Activated T-helper 2 cell treated with anti-CD3 and anti-CD28 coated beads, Interferon-gamma antibody, Interleukin-2, Interleukin-4, amounts not matched to agents 10 μg/mL and 5 μg/mL and 100 μg/mL, durations not matched to agents 14 hours and 24 hours and 36 hours (primary cell): ENCODE data around the gene IGFBP4. TPM values are rescaled to one million over a fixed set of nuclear protein-coding genes. Genes with fewer than 3 reads are reported as not detected.
A peak's percentile ranks its signal among the peaks of the same experiment; 100 is the strongest.

Source experiments
- DNase-seq: peaks from one replicate; pipeline ENCODE4 v3.0.0; 2021; ENCODE audit warnings: low spot score
- H3K27ac Mint-ChIP-seq: one replicate; pipeline ENCODE4 v1.8.0; 2021; ENCODE audit warnings: mixed read lengths
- H3K27me3 Mint-ChIP-seq: one replicate; pipeline ENCODE4 v1.8.0; 2021; ENCODE audit warnings: low read depth, mixed read lengths
- H3K36me3 Mint-ChIP-seq: one replicate; pipeline ENCODE4 v1.8.0; 2021; ENCODE audit warnings: low read depth, mixed read lengths
- H3K4me1 Mint-ChIP-seq: one replicate; pipeline ENCODE4 v1.8.0; 2021; ENCODE audit warnings: low read depth, mixed read lengths
- H3K4me3 Mint-ChIP-seq: one replicate; pipeline ENCODE4 v1.8.0; 2021; ENCODE audit warnings: low read depth, mild to moderate bottlenecking, moderate library complexity, mixed read lengths
- H3K9me3 Mint-ChIP-seq: one replicate; pipeline ENCODE4 v1.8.0; 2021; ENCODE audit warnings: mixed read lengths
- intact Hi-C: fragments of 100-400 bp; cut with micrococcal nuclease; formaldehyde crosslinking; loops from one replicate; pipeline ENCODE4 v1.15.1; 2023
- total RNA-seq: library from RNA; stranded (reverse); gene quantifications from 2 replicates; pipeline ENCODE4 v1.2.3, GENCODE V29; 2022

IGFBP4 gene
- total RNA-seq, 1 donor from 2014 or later, result 59.3 TPM

DNA sequence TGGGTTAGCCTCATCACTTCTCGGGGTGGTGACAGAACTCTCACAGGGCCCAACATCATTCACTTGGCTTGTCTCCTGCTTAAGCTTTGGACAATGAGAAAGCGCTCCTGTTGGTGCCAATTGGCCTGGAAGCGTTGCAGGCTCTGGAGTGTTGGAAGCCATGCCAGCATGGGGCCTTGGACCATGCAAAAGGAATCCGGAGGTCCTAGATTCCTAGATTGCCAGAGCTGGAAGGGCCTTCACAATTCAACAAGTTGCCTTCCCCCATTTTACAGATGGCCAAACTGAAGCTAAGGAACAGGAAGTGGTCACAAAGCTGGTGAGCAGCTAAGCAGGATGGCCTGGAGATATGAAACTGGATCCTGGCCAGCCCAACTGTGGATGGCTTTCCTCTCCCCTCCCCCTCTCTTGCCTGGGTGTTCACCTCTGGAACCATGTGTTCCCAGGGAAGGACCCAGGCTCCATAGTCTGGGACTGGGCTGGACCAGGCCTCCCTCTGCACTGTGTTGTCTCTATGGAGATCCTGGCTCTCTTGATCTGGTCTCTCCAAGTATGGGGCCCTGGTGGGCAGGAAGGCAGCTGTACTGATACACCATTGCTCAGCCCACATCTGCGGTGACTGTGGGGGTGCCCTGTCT, 6.0 kb upstream of the IGFBP4 start:
- H3K4me3 Mint-ChIP-seq, result no peak overlapping the region
- H3K27ac Mint-ChIP-seq, result no peak overlapping the region
- no peaks in the 10 kb centered on the region for H3K36me3 Mint-ChIP-seq
- H3K27me3 Mint-ChIP-seq, result no peaks in the 10 kb centered on the region
- no peak for DNase-seq
- H3K9me3 Mint-ChIP-seq, result no peaks in the 10 kb centered on the region
- H3K4me1 Mint-ChIP-seq, result peaks cover 24% of the 10 kb centered on the region
- intact Hi-C loops, result no loop called here

DNA sequence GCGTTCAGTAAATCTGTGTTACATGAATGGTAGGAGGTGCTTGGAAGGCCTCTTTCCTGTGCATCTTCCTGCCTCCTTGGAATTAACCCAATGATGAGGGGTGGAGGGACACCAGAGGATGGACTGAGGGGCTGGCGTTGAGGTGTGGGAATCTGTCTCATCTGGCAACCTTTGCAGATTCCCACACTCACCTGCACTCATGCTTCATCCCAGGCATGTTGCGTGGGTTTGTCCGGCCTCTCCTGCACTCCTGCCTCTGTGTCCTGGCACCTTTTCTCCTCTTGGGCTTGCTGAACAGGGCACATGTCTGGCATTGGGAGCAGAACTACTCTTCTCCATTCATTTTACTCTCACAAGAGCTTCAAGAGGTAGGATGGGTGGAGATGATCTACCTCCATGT, 3.1 kb upstream of the IGFBP4 start:
- H3K9me3 Mint-ChIP-seq, result no peaks in the 10 kb centered on the region
- no peak for DNase-seq
- H3K4me3 Mint-ChIP-seq, result no peak overlapping the region
- H3K36me3 Mint-ChIP-seq, result no peaks in the 10 kb centered on the region
- intact Hi-C loops, result loop anchor here (5.0 kb wide), 1 partner anchor 38 kb away; no protein-coding TSS in a partner anchor
- H3K4me1 Mint-ChIP-seq, result peaks cover 21% of the 10 kb centered on the region
- H3K27me3 Mint-ChIP-seq, result no peaks in the 10 kb centered on the region
- H3K27ac Mint-ChIP-seq, result no peak overlapping the region

DNA sequence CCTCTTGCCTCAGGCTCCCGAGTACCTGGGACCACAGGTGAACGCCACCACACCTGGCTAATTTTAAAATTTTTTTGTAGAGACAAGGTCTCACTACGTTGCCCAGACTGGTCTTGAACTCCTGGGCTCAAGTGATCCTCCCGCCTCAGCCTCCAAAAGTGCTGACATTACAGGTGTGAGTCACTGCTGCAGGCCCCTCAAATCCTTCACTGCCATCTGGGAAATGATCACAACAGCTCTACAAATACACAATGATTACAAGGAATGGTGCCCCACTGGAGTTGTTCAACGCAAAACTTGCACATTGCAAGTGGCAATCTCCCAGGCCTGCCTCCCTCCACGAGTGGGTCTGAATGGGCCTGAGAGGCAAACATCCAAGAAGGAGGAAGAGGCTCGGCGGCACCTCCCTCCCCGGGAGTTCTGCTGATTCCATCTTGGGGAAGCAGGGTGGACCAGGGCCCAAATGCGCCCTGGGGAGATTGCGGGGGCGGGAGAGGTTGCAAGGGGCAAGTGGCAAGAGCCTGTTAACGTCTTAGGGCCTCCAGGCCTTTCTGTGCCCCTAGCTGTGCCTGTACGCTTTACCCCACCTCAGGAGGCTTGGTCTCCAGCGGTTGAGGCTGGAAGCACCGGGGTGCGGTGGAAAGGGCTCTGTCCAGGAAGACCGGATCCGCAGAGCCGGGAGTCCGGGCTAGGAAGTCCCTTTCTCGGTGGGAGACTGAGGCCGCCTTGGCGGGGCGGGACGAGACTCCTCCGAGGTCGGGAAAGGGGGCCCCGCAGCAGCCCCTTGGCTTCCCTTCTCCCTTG, 656 bp upstream of the IGFBP4 start:
- no peak overlapping the region for H3K27ac Mint-ChIP-seq
- no peaks in the 10 kb centered on the region for H3K27me3 Mint-ChIP-seq

DNA sequence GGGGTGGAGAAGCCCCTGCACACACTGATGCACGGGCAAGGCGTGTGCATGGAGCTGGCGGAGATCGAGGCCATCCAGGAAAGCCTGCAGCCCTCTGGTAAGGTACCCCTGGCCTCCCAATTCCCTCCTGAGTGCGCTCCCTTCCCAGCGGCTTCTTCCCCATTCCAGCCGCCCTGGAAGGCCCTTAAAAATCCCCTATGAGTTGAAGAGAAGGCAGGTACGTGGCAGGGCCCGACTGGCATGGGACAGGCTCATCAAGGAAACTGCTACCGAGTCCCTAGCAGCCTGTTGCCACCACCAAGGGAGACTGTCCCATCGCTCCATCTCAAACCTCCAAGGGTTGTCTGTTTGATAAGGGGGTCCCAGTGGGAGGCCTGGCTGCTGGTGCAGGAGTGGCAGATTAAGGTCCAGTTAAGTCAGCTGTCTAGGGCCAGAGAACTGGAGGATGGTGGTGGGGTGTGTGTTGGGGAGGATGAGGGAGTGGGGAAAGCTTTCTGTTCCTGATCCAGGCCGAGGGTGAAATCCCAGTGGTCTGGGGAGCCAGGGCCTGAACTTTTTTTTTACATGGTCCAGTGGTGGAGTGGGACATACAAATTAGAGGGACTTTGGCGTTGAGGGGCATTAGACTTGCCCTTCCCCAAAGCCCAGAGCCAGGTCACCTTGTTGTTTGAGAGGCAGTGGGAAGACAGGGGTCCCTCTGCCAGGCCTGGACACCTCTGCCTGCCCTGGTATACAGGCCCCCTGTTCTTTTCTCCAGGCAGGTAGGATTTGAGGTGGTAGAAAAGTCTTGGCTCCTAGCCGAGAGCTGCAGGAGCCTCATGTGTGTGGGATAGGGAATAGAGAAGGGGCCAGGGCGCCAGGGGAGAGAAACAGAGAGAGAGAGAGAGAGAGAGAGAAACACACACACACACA, 994 bp downstream of the IGFBP4 start:
- Mint-ChIP-seq H3K36me3 (peaks cover 4% of the 10 kb centered on the region), H3K4me3 (peak overlapping the region; percentile 84), H3K27ac (peak overlapping the region; percentile 89), H3K4me1 (peaks cover 41% of the 10 kb centered on the region), H3K27me3 (no peaks in the 10 kb centered on the region), H3K9me3 (no peaks in the 10 kb centered on the region)
- DNase-seq, result peak; percentile 23
- intact Hi-C loops, result loop anchor here (2.0 to 5.0 kb wide), 2 partner anchors 17 to 42 kb away; no protein-coding TSS in a partner anchor

More for the DNA sequence above, 656 bp upstream of the IGFBP4 start:
- H3K4me1 Mint-ChIP-seq, result peaks cover 31% of the 10 kb centered on the region
- H3K36me3 Mint-ChIP-seq, result no peaks in the 10 kb centered on the region
- DNase-seq, result no peak
- intact Hi-C loops, result loop anchor here (2.0 to 5.0 kb wide), 2 partner anchors 16 to 40 kb away; no protein-coding TSS in a partner anchor
- no peaks in the 10 kb centered on the region for H3K9me3 Mint-ChIP-seq
- peak overlapping the region; percentile 15 for H3K4me3 Mint-ChIP-seq

DNA sequence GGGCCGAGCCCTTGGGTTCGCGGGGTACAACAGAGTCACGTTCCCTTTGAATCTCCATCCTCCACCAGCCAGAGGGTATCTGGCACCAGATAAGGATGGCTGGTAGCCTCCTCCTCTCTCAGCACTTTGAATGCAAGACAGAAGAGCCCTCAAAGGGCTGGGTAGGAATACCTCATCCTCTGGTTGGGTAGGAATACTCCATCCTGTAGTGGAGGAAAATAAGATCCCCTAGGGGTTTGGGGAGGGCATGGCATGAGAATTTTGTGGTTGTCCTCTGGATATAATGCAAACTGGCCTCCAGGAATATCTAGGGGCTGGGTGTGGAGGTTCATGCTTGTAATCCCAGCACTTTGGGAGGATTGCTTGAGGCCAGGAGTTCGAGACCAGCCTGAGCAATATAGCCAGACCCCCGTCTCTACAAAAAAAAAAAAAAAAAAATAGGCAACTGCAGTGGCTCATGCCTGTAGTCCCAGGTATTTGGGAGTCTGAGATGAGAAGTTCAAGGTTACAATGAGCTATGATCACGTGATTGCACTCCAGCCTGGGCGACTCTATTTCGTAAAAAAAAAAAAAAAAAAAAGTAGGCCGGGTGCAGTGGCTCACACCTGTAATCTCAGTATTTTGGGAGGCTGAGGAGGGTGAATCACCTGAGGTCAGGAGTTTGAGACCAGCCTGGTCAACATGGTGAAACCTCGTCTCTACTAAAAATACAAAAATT, 2.7 kb downstream of the IGFBP4 start:
- intact Hi-C loops, result loop anchor here (1.0 to 5.0 kb wide), 3 partner anchors 36 to 85 kb away; partner anchors contain the start of gene GJD3
- H3K4me1 Mint-ChIP-seq, result peaks cover 42% of the 10 kb centered on the region
- DNase-seq, result no peak
- H3K9me3 Mint-ChIP-seq, result no peaks in the 10 kb centered on the region
- H3K27ac Mint-ChIP-seq, result peak overlapping the region; percentile 89
- peaks cover 8% of the 10 kb centered on the region for H3K36me3 Mint-ChIP-seq
- H3K27me3 Mint-ChIP-seq, result no peaks in the 10 kb centered on the region
- peak overlapping the region; percentile 84 for H3K4me3 Mint-ChIP-seq

DNA sequence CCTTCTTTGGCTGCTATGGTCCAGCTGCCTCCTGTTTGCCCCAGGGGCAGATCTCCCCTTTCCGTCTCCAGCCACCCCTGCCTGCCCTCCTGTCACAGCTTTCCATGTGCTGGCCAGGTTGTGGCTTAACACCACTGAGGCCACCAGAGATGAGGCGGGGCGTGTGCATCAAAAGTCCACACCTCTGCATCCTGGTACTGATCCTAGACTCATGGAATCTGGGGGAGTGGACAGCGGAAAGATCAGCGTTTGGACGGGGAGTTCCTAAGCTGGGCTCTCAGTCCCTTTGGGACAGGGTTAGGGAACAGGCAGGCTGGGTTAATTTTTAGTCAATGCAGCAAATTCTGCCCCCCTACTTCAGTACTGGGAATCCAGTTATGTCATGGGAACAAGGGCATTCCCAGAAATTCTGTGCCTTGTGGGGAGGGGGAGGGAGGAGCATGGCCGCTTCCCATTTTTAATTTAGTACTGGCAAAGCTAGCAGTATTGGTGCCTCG, 3.9 kb downstream of the IGFBP4 start:
- H3K27me3 Mint-ChIP-seq, result no peaks in the 10 kb centered on the region
- H3K27ac Mint-ChIP-seq, result no peak overlapping the region
- no peaks in the 10 kb centered on the region for H3K9me3 Mint-ChIP-seq
- H3K4me1 Mint-ChIP-seq, result peaks cover 46% of the 10 kb centered on the region
- DNase-seq, result no peak
- intact Hi-C loops, result loop anchor here (5.0 kb wide), 2 partner anchors 35 to 85 kb away; partner anchors contain the start of gene GJD3
- H3K36me3 Mint-ChIP-seq, result peaks cover 13% of the 10 kb centered on the region
- no peak overlapping the region for H3K4me3 Mint-ChIP-seq

DNA sequence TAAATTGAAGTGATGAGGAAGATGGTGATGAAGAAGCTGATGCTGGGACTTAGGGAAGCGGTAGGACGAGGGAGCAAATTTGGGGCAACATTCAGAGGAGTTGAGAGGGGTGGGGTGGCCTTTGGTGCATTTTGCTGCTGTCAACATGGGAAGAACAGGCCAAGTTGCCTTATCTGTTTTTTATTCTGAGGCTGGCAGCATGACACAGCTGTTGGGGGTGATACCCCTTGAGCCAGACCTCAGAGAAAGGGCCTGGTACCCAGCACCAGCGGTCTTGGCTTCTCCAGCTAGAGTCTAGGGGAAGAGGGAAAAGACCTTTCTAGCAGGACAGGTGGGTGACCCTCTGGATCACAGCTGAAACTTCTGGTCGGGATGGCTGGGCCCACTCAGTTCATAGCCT, 4.6 kb downstream of the IGFBP4 start:
- H3K4me3 Mint-ChIP-seq, result peak overlapping the region; percentile 10
- DNase-seq, result no peak
- intact Hi-C loops, result loop anchor here (5.0 kb wide), 2 partner anchors 34 to 86 kb away; partner anchors contain the start of gene GJD3
- no peaks in the 10 kb centered on the region for H3K9me3 Mint-ChIP-seq
- H3K27ac Mint-ChIP-seq, result peak overlapping the region; percentile 53
- peaks cover 49% of the 10 kb centered on the region for H3K4me1 Mint-ChIP-seq
- peaks cover 19% of the 10 kb centered on the region for H3K36me3 Mint-ChIP-seq
- no peaks in the 10 kb centered on the region for H3K27me3 Mint-ChIP-seq

DNA sequence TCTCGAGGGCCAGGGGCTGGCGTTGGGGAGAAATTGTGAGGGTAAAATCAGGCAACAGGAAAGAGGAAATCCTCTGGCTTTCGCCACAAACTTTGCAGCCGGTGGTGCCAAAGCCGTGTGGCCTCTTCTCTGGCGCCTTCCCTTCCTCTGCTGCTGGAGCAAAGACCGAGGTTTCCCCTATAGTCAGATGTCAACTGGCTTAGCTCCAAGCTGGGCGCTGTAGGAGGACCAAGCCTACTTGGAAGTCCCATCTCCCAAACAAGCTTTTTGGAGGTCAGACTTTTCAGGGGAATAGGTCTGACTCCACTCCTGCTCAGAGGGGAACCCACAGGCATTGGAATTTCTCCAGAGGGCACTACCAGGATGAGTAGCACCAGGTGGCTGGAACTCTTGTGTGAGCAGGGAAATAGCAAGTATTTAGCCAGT, 5.0 kb downstream of the IGFBP4 start:
- H3K27me3 Mint-ChIP-seq, result no peaks in the 10 kb centered on the region
- H3K9me3 Mint-ChIP-seq, result no peaks in the 10 kb centered on the region
- DNase-seq, result no peak
- H3K4me3 Mint-ChIP-seq, result peak overlapping the region; percentile 10
- peak overlapping the region; percentile 7 for H3K27ac Mint-ChIP-seq
- peaks cover 23% of the 10 kb centered on the region for H3K36me3 Mint-ChIP-seq
- intact Hi-C loops, result loop anchor here (5.0 kb wide), 2 partner anchors 34 to 86 kb away; partner anchors contain the start of gene GJD3
- H3K4me1 Mint-ChIP-seq, result peaks cover 50% of the 10 kb centered on the region

DNA sequence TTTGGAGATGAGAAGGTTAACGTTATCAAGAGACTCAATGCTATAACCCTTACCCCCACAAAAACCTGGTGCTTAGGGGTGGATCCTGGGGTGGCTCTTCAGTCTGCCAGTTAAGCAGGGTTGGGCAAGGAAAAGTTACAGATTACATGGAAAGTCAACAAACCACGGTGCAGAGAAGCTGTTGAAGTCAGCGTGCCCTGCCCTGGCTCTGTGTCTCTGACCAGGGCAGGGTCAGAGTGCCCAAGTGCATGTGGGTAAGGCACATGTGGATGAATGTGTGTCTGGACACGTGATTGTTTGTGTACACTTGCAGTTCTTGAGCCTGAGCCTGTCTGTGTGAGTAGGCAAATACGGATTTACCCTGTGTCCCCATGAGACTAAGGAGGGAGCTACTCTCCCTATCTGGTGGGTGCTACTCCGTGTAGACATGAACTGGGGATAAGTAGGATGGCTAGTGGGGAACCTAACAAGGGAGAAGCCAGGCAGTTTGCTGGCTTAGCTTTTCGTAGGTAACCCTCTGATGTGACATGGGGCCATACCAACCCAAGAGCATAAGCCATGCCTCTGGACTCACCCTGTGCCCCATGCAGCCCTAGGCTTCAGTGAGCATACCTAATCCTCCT, 5.5 kb downstream of the IGFBP4 start:
- H3K27me3 Mint-ChIP-seq, result no peaks in the 10 kb centered on the region
- DNase-seq, result no peak
- H3K4me1 Mint-ChIP-seq, result peaks cover 52% of the 10 kb centered on the region
- intact Hi-C loops, result loop anchor here (5.0 kb wide), 2 partner anchors 34 to 86 kb away; partner anchors contain the start of gene GJD3
- peak overlapping the region; percentile 7 for H3K27ac Mint-ChIP-seq
- no peaks in the 10 kb centered on the region for H3K9me3 Mint-ChIP-seq
- H3K4me3 Mint-ChIP-seq, result no peak overlapping the region
- peaks cover 29% of the 10 kb centered on the region for H3K36me3 Mint-ChIP-seq

DNA sequence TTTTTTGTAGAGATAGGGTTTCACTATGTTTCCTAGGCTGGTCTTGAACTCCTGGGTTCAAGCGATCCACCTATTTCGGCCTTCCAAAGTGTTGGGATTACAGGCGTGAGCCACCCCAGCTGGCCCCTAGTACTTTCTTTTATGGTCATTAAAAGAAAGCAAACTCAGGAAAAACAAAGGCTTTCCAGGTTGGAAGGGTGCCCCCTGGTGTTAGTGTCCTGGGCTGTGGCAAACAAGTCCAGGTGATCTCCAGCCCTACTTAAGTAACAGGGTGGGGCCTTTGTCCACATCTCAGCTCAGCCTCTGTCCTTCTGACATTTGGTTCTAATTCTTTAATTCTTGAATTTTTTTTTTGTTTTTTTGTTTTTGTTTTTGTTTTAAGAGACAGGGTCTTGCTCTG, 6.9 kb downstream of the IGFBP4 start:
- no peaks in the 10 kb centered on the region for H3K27me3 Mint-ChIP-seq
- H3K27ac Mint-ChIP-seq, result no peak overlapping the region
- no peak for DNase-seq
- peaks cover 39% of the 10 kb centered on the region for H3K36me3 Mint-ChIP-seq
- H3K4me3 Mint-ChIP-seq, result no peak overlapping the region
- intact Hi-C loops, result no loop called here
- H3K4me1 Mint-ChIP-seq, result peaks cover 48% of the 10 kb centered on the region
- H3K9me3 Mint-ChIP-seq, result no peaks in the 10 kb centered on the region

DNA sequence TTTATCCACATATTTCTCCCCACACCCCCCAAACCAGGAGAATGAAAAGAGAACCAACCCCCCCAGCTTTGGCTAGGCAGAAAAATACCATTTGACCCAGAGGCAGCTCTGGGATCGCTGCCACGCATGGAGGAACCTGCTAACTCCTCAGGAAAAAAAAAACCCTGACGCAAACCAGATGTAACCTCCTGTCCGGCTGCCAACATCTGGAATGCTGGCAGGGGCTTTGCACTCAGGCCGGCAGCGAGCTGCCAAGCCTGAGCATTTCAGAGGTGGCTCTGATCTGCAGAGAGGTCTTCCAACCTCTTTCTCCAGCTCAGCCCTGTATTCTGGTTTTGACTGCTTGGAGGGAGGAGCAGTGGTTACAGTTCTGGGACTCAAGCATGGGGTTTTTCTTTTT, 8.2 kb downstream of the IGFBP4 start:
- Mint-ChIP-seq H3K4me3 (no peak overlapping the region), H3K27ac (no peak overlapping the region), H3K4me1 (peaks cover 41% of the 10 kb centered on the region), H3K36me3 (peaks cover 48% of the 10 kb centered on the region), H3K9me3 (no peaks in the 10 kb centered on the region), H3K27me3 (no peaks in the 10 kb centered on the region)
- no peak for DNase-seq
- intact Hi-C loops, result no loop called here
